ENCODE measurements around the gene SEC62.
"Not testable (repeated sequence)": the region's sequence is repeated elsewhere in the genome, so short reads cannot be mapped to it uniquely, and the experiment has no call there.

SEC62 gene

GRCh38 chr3:170010498-170010897, 43.9 kb downstream of the SEC62 start:
- DNase-seq (ENCODE audit: low spot score): no peak
- TF ChIP-seq CTCF (IDR thresholded peaks at IDR 0.05; ENCODE audit: extremely low read depth, insufficient read depth, missing control alignments): no peak
- in situ Hi-C loops (cut with MboI; ENCODE audit: low pct_unique_long_range_greater_than_20kb, low sequenced_read_pairs, unreplicated experiment): no loop called here

- no peak for DNase-seq (ENCODE audit: low spot score)
Observed at GRCh38 chr3:170012683-170013400, 46.2 kb downstream of the SEC62 start.

GRCh38 chr3:170016057-170016456, 49.5 kb downstream of the SEC62 start:
- no peak for TF ChIP-seq CTCF (IDR thresholded peaks at IDR 0.05; ENCODE audit: extremely low read depth, insufficient read depth, missing control alignments)
- no peak for DNase-seq (ENCODE audit: low spot score)
- in situ Hi-C loops (cut with MboI; ENCODE audit: low pct_unique_long_range_greater_than_20kb, low sequenced_read_pairs, unreplicated experiment): no loop called here

More at GRCh38 chr3:170012683-170013400, 46.2 kb downstream of the SEC62 start:
- in situ Hi-C loops (cut with MboI; ENCODE audit: low pct_unique_long_range_greater_than_20kb, low sequenced_read_pairs, unreplicated experiment): no loop called here
- no peak for TF ChIP-seq CTCF (IDR thresholded peaks at IDR 0.05; ENCODE audit: extremely low read depth, insufficient read depth, missing control alignments)

- in situ Hi-C loops (cut with MboI; ENCODE audit: low pct_unique_long_range_greater_than_20kb, low sequenced_read_pairs, unreplicated experiment); DNase-seq (ENCODE audit: low spot score): not testable (repeated sequence)
Observed at GRCh38 chr3:170019306-170019705, 52.7 kb downstream of the SEC62 start.

- DNase-seq (ENCODE audit: low spot score): no peak
- in situ Hi-C loops (cut with MboI; ENCODE audit: low pct_unique_long_range_greater_than_20kb, low sequenced_read_pairs, unreplicated experiment): no loop called here
- peak; percentile 10 for TF ChIP-seq CTCF (IDR thresholded peaks at IDR 0.05; ENCODE audit: extremely low read depth, insufficient read depth, missing control alignments)
Observed at GRCh38 chr3:170021083-170021482, 54.5 kb downstream of the SEC62 start.

GRCh38 chr3:170022336-170022735, 55.7 kb downstream of the SEC62 start:
- no peak for DNase-seq (ENCODE audit: low spot score)
- TF ChIP-seq CTCF (IDR thresholded peaks at IDR 0.05; ENCODE audit: extremely low read depth, insufficient read depth, missing control alignments): no peak
- in situ Hi-C loops (cut with MboI; ENCODE audit: low pct_unique_long_range_greater_than_20kb, low sequenced_read_pairs, unreplicated experiment): no loop called here

- in situ Hi-C loops (cut with MboI; ENCODE audit: low pct_unique_long_range_greater_than_20kb, low sequenced_read_pairs, unreplicated experiment): no loop called here
- TF ChIP-seq CTCF (IDR thresholded peaks at IDR 0.05; ENCODE audit: extremely low read depth, insufficient read depth, missing control alignments): no peak
- DNase-seq (ENCODE audit: low spot score): no peak
Observed at GRCh38 chr3:170023165-170023564, 56.6 kb downstream of the SEC62 start.

All from GM13977 (cell line).